Fibroblast of mammary gland (primary cell): ENCODE measurements around the gene TTC33.
"Not testable (repeated sequence)": the region's sequence is repeated elsewhere in the genome, so short reads cannot be mapped to it uniquely, and the experiment has no call there.

Experiments
- DNase-seq: peaks from one replicate; pipeline ENCODE4 v3.0.0-alpha.2; 2010; ENCODE audit warnings: low read depth
- H3K4me3 ChIP-seq: 2 replicates; pipeline ENCODE4 v1.5.1; 2011; ENCODE audit warnings: low read depth, mild to moderate bottlenecking, low read length, moderate library complexity; ENCODE audit not compliant: control insufficient read depth
- TF ChIP-seq, protein P1 (sequence below): conservative IDR thresholded peaks from 2 replicates; pipeline ENCODE4 v1.5.1; 2011; ENCODE audit warnings: low read depth, low read length, inconsistent platforms; ENCODE audit not compliant: control insufficient read depth, insufficient read depth

Gene TTC33

DNA sequence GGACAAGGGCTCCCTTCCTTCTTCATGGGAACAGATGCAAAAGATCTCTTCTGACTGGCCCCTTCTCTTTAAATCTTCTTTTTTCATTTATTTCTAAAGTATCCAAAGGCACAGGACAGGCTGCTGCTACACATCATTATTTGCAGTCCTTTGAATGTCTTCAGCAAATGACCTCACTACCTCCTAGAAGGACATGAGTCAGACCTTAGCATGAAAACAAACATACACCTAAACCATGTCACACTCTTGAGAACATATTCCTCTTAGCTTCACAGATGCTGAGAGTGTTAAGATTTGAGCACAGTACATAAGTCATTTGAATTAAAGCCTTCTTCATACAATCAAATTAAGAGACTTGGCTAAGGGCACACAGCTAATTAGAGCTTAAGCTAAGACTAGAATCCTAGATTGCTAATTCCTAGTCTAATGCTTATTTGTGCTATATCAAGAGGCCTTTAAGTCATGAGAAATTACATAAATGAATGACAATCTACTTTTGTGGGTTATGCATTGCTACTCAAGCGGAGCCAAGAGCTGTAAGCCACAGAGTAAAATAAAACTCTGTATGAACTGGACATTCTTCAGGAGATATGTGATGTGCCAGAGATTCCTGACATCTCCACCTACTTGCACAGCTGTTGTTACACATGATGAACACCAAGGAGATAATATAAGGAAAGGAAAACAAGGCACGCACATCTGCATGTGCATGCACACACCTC lies 185.2 kb downstream of the TTC33 start:
- peak; percentile 95 for DNase-seq
- TF ChIP-seq, protein P1, sequence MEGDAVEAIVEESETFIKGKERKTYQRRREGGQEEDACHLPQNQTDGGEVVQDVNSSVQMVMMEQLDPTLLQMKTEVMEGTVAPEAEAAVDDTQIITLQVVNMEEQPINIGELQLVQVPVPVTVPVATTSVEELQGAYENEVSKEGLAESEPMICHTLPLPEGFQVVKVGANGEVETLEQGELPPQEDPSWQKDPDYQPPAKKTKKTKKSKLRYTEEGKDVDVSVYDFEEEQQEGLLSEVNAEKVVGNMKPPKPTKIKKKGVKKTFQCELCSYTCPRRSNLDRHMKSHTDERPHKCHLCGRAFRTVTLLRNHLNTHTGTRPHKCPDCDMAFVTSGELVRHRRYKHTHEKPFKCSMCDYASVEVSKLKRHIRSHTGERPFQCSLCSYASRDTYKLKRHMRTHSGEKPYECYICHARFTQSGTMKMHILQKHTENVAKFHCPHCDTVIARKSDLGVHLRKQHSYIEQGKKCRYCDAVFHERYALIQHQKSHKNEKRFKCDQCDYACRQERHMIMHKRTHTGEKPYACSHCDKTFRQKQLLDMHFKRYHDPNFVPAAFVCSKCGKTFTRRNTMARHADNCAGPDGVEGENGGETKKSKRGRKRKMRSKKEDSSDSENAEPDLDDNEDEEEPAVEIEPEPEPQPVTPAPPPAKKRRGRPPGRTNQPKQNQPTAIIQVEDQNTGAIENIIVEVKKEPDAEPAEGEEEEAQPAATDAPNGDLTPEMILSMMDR, result no peak
- H3K4me3 ChIP-seq, result no peak overlapping the region

DNA sequence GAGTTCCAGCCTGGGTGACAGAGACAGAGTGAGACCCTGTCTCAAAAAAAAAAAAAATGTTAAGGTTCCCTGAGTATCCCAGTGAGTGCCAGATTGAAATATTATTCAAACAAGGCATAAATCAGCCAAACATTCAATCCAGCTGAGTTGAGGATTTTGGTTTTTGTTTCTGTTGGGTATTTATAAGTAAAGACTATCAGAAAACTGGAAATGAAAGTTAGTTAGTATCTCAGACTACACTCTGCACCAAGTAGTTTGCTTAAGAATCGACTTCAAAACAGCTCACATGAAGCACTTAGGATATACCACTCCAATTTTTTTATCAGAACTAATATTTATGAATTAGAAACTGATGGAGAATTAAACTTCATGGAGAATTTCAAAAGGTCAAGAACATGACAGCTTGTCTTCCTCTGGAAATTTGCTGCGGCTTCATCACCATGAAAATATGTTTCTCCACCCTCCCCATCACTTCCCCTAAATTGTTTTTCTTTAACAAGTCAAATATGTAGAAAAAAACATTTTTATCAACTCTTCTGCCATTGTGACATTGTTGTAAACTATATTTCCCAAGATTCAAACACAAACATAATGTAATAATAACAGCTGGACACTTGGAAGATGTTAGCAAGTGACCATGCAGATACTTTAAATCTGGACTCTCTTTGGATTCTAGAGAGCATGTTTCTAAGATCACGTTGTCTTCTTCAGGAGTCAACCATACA lies 186.1 kb downstream of the TTC33 start:
- H3K4me3 ChIP-seq, result no peak overlapping the region
- TF ChIP-seq, protein P1, result no peak
- DNase-seq, result peak; percentile 53

DNA sequence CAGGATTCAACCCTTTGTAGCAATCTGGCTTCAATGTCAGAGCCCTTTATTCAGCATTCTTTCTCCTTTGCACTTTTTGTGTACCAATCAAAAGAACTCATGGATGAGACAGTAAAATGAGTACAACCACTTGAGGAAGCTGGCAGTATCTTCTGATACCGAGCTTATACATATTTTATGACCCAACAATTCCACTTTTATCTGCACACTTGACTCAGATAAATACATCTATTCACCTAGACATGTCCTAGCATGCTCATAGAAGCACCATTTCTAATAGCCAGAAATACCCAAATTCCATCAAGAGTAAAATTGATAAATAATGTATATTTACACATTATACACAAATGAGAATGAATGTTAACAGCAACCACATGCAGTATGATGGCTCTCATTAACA lies 187.2 kb downstream of the TTC33 start:
- DNase-seq, result no peak
- no peak overlapping the region for H3K4me3 ChIP-seq
- TF ChIP-seq, protein P1, result no peak

DNA sequence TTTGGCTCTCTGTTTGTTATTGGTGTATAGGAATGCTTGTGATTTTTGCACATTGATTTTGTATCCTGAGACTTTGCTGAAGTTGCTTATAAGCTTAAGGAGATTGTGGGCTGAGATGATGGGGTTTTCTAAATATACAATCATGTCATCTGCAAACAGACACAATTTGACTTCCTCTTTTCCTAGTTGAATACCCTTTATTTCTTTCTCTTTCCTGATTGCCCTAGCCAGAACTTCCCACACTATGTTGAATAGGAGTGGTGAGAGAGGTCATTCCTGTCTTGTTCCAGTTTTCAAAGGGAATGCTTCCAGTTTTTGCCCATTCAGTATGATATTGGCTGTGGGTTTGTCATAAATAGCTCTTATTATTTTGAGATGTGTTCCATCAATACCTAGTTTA lies 192.6 kb downstream of the TTC33 start:
- not testable (repeated sequence) for H3K4me3 ChIP-seq, DNase-seq

DNA sequence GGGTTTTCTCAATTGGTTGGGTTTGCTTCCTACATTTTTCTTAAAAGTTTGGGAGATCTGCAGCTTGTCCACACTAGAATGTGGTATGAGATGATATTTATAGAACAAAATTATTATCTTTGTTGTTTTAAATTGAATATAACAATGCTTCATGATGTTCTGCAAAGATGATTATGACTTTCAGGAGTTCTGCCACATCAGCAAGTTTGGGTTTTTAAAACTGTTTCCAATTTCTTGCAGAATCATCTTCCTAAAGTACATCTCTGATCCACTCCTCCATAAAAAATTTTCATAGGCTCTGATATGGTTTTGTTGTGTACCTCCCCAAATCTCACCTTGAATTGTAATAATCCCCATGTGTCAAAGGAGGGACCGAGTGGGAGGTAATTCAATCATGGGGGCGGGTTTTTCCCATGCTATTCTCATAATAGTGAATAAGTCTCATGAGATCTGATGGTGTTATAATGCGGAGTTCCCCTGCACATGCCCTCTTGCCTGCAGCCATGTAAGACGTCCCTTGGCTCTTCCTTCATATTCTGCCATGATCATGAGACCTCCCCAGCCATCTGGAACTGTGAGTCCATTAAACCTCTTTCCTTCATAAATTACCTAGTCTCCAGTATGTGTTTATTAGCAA lies 195.2 kb downstream of the TTC33 start:
- DNase-seq, result no peak
- TF ChIP-seq, protein P1, result no peak

DNA sequence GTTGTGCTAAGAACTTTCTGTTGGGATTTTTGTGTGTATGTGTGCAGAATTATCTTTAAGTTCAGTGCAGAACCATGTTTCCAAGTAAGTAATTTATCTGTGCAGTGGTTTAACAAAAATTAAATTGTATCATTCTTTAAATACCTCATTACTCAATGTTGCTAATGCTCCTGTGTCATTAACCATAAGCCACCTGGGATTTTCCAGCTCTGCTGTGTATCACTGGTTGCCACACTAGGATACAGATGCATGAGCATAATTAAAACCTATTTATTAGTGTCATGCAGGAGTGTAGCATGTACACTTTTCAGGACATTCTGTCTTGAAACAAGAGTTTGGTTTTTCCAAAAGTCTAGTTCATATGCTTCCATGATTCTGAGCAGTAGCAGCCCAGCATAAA lies 196.5 kb downstream of the TTC33 start:
- no peak overlapping the region for H3K4me3 ChIP-seq
- peak; percentile 32 for DNase-seq
- TF ChIP-seq, protein P1, result no peak

More for the DNA sequence above, 195.2 kb downstream of the TTC33 start:
- no peak overlapping the region for H3K4me3 ChIP-seq

DNA sequence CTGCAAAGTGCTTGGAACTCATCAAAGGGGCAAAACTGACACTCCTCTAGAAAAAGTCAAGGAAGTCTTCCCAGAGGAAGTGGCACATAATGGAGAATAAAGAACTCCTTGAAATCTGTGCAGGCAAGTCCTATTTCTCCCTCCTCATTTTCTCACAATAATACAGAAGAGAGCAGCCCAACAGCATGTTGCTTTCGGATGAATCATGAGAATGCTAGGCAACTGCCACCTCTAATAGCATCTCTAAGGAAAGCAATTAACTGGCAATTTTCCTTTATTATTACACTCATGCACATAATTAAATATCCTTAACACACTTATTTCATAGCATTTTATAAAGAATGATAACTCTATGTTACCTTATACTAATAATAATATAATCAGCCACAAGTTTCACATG lies 198.3 kb downstream of the TTC33 start:
- TF ChIP-seq, protein P1, result no peak
- no peak overlapping the region for H3K4me3 ChIP-seq
- no peak for DNase-seq
